ENCODE results near the gene FBLL1. TPM values are rescaled to one million over a fixed set of nuclear protein-coding genes. Genes with fewer than 3 reads are reported as not detected.

FBLL1 gene
- total and polyA plus RNA-seq, 9 of the 15 experiments (the other 6 are each of a cell fraction or from before 2014, with no cell fraction given) = not detected

DNA sequence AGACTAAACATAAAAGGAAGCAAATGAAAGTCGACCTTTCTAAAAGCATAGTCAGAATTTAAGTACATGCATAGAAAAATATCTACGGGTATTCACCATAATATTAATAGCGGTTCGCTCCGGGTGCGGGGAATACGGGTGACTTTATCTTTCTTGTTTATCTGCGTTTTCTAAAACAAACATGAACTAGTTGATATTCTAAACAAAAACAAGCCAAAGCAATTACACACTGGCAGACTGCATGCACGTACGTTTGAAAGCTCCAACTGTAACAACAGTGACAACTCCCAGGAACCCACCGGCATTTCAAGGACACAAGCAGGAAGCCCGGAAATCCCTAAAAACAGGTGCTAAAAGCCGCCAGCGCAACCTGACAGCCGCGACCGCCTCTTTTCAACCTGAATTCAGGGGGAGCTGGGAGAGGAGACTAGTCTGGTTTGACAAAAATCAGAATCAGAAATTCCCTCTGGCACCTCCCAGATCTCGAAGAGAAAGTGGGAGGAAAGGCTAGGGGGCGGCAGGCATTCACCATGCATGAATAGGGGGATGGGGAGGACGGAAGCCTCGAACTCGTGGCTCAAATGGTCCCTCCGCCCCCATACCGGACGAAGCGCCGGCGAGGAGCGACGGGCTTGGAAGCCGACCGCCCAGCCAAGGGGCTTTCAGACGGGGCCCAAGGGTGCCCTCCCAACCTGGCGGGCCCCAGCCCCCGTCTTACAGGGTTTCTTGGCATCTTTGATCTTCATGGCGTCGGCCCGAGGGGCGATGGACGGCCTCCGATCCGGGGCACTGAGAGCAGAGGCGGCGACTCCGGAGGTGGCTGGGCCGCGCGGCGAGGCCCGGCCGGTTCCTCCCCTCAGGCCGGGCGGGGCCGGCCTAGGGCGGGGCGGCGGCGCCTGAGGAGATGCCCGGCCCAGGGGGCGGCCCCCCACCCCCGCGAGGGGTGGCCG lies 49.7 kb downstream of the FBLL1 start, which contains the start of gene PANK3 (continued):
- 0 out of 2 replicates have a peak, but pooled peaks have one; percentile 41 for TF ChIP-seq NR2C2 (CRISPR knock-in tag; IDR thresholded peaks at IDR 0.05)
- TF ChIP-seq NR2C2 (tag; IDR thresholded peaks at IDR 0.05) = no peak
- TF ChIP-seq, protein P1, sequence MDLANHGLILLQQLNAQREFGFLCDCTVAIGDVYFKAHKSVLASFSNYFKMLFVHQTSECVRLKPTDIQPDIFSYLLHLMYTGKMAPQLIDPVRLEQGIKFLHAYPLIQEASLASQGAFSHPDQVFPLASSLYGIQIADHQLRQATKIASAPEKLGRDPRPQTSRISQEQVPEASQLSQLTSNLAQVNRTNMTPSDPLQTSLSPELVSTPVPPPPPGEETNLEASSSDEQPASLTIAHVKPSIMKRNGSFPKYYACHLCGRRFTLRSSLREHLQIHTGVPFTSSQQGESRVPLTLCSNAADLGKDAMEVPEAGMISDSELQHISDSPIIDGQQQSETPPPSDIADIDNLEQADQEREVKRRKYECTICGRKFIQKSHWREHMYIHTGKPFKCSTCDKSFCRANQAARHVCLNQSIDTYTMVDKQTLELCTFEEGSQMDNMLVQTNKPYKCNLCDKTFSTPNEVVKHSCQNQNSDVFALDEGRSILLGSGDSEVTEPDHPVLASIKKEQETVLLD (IDR thresholded peaks at IDR 0.05) = 0 out of 2 replicates have a peak, but pooled peaks have one; percentile 17
- peak; percentile 53; the same call in 1 of the 2 replicates for TF ChIP-seq SMARCE1 (IDR thresholded peaks at IDR 0.05)
- no peak for TF ChIP-seq NR4A1 (CRISPR knock-in tag; IDR thresholded peaks at IDR 0.05)
- TF ChIP-seq NR4A1 (tag; IDR thresholded peaks at IDR 0.05) = no peak
- no peak for TF ChIP-seq PURB (CRISPR knock-in tag; IDR thresholded peaks at IDR 0.05; ENCODE audit: low read depth)
- TF ChIP-seq KDM1A (IDR thresholded peaks at IDR 0.05) = peak in 1 of 2 experiments; percentile 79; a peak in 3 of 4 replicates
- no peak for TF ChIP-seq MTA2 (IDR thresholded peaks at IDR 0.05; ENCODE audit: low read depth)
- TF ChIP-seq MXI1 (IDR thresholded peaks at IDR 0.05; ENCODE audit: low read depth, low read length) = no peak
- TF ChIP-seq SMARCA5 (IDR thresholded peaks at IDR 0.05) = no peak
- TF ChIP-seq RAD51 (IDR thresholded peaks at IDR 0.05; ENCODE audit: borderline replicate concordance, low read depth) = peak; percentile 12; the same call in 1 of the 2 replicates
- peak; percentile 75 for TF ChIP-seq ETV1 (tag; conservative IDR thresholded peaks at IDR 0.05; ENCODE audit: low read depth)
- TF ChIP-seq POLR2A (conservative IDR thresholded peaks at IDR 0.05) = peak; percentile 78
- TF ChIP-seq CBX5 (IDR thresholded peaks at IDR 0.05; ENCODE audit: borderline replicate concordance, low read depth) = no peak
- peak; percentile 56; the same call in 1 of the 2 replicates for TF ChIP-seq HDAC2 (IDR thresholded peaks at IDR 0.05)
- TF ChIP-seq SREBF2 (CRISPR knock-in tag; IDR thresholded peaks at IDR 0.05) = no peak
- no peak; the same call in 1 of the 2 replicates for TF ChIP-seq NCOR1 (IDR thresholded peaks at IDR 0.05)
- TF ChIP-seq HMGN3 (IDR thresholded peaks at IDR 0.05; ENCODE audit: borderline replicate concordance, extremely low read depth, insufficient read length, low read depth, low read length) = peak; percentile 61
- no peak for TF ChIP-seq TAF15 (IDR thresholded peaks at IDR 0.05; ENCODE audit: low read depth, low read length)
- TF ChIP-seq MTF1 (CRISPR knock-in tag; IDR thresholded peaks at IDR 0.05; ENCODE audit: borderline replicate concordance) = no peak
- TF ChIP-seq ARNT (IDR thresholded peaks at IDR 0.05) = no peak
- TF ChIP-seq DMBX1 (CRISPR knock-in tag; IDR thresholded peaks at IDR 0.05; ENCODE audit: borderline replicate concordance) = no peak
- TF ChIP-seq CBX3 (IDR thresholded peaks at IDR 0.05; ENCODE audit: borderline replicate concordance in 1 of 2, low read length in 2 of 2) = peak in 1 of 2 experiments; percentile 81; a peak in 1 of 3 replicates
- no peak for TF ChIP-seq HSF4 (CRISPR knock-in tag; IDR thresholded peaks at IDR 0.05; ENCODE audit: borderline replicate concordance)
- peak; percentile 95 for TF ChIP-seq ZFX (CRISPR knock-in tag; IDR thresholded peaks at IDR 0.05)
- TF ChIP-seq GTF2F1 (IDR thresholded peaks at IDR 0.05; ENCODE audit: low read depth, low read length) = no peak
- TF ChIP-seq ZC3H11A (IDR thresholded peaks at IDR 0.05; ENCODE audit: low read depth, low read length) = no peak
- no peak for TF ChIP-seq ZNF431 (CRISPR knock-in tag; IDR thresholded peaks at IDR 0.05)
- TF ChIP-seq ZNF174 (CRISPR knock-in tag; IDR thresholded peaks at IDR 0.05) = no peak
- TF ChIP-seq TOE1 (IDR thresholded peaks at IDR 0.05; ENCODE audit: borderline replicate concordance) = no peak
- no peak for TF ChIP-seq TOE1 (CRISPR knock-in tag; IDR thresholded peaks at IDR 0.05; ENCODE audit: borderline replicate concordance, low read depth)

Measured in K562 (cell line).